GM18870 (cell line): ENCODE data around the gene IL22RA1.

Experiments
- ATAC-seq: cut with Tn5 transposase; IDR thresholded peaks from one replicate; pipeline ENCODE4 v1.9.1; 2021; ENCODE audit warnings: moderate library complexity; ENCODE audit not compliant: unreplicated experiment

Gene IL22RA1

DNA sequence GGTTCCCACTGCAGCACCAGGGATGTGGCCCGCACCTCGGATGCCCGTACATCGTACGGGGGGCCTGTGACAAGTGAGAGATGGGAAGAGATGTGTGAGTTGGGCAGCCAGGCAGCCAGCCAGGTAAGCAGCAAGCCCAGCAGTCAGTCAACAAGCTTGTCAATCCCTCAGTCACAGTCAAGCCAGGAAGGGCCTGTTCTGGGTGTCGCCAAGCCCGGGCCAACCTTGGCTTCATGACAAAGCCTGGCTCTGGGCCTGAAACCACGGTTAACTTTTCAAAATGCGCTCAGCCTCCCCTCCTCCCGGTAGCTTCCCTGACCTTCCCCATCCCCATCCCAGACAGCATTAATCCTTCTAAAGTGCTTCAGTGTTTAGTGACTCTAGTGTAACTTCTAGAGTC is 62.8 kb downstream of the IL22RA1 start:
- no peak for ATAC-seq

GRCh38 chr1:24077278-24077978 is 65.5 kb downstream of the IL22RA1 start:
- no peak for ATAC-seq

DNA sequence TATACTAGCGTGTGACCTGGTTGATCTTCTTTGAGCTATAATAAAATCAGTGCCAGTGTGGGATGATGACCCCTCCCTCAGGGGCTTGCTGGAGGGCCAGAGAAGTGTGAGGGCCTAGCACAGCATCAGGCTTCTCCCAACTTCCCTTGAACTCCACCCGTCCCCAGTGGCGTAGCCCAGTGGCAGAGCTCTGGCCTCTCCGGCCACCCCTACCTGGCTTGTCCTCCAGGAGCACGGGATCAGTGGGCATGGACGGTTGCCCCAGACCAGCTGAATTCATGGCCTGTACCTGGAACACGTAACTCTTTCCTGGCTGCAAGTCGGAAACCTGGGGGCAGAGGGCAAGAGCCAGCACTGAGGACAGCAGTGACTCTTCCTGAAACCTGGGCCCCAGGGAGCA is 67.0 kb downstream of the IL22RA1 start:
- no peak for ATAC-seq

- no peak for ATAC-seq
Observed at GRCh38 chr1:24075590-24075854, 67.4 kb downstream of the IL22RA1 start.

- ATAC-seq: no peak
Observed at GRCh38 chr1:24074817-24075589, 67.9 kb downstream of the IL22RA1 start.

GRCh38 chr1:24074196-24074595 is 68.7 kb downstream of the IL22RA1 start:
- ATAC-seq: no peak

DNA sequence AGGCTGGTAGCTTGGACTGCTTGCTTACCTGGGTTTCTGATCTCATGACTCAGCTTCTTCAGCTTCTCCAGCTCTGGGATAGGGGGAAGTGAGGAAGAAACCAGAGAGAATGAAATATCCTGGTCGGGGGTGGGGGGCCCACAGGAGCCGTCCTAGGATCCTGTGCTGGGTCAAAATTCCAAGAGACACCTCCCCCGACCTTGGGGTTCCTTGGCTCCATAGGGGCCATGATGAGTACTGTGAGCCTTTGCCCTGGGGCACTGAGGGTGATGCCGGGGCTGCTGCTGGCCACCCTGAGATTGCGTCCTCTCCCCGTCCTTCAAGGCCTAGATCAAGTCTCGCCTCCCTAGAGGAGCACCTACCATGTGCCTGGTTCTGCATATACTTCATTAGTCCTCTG is 71.0 kb downstream of the IL22RA1 start:
- no peak for ATAC-seq

- no peak for ATAC-seq
Observed at GRCh38 chr1:24070821-24071393, 72.0 kb downstream of the IL22RA1 start.

GRCh38 chr1:24069817-24070216 is 73.1 kb downstream of the IL22RA1 start:
- no peak for ATAC-seq
